ENCODE data around the gene BRINP2.

Gene BRINP2

GRCh38 chr1:177170756-177171535 lies at the start of gene BRINP2:
TSS of gene BRINP2 (plus strand) at chr1:177170958. CDS start at chr1:177229877, 58,919 bp downstream.
- DNase-seq, result peak in 54 of 56 donors; percentile 32 to 93 (median 82)

- no peak for DNase-seq
Measured at GRCh38 chr1:177122461-177123251, 48.1 kb upstream of the BRINP2 start.

GRCh38 chr1:177124577-177125278 lies 46.0 kb upstream of the BRINP2 start:
- DNase-seq, result no peak

GRCh38 chr1:177126267-177126666 lies 44.5 kb upstream of the BRINP2 start:
- no peak for DNase-seq

GRCh38 chr1:177128665-177129281 lies 42.0 kb upstream of the BRINP2 start:
- DNase-seq, result no peak

- DNase-seq, result no peak
Measured at GRCh38 chr1:177130451-177130945, 40.3 kb upstream of the BRINP2 start.

- no peak for DNase-seq
Measured at GRCh38 chr1:177131723-177132122, 39.0 kb upstream of the BRINP2 start.

- no peak for DNase-seq
Measured at GRCh38 chr1:177132141-177132540, 38.6 kb upstream of the BRINP2 start.

GRCh38 chr1:177133977-177134538 lies 36.7 kb upstream of the BRINP2 start:
- no peak for DNase-seq

GRCh38 chr1:177135250-177135649 lies 35.5 kb upstream of the BRINP2 start:
- DNase-seq, result no peak

GRCh38 chr1:177137814-177138213 lies 32.9 kb upstream of the BRINP2 start:
- no peak for DNase-seq

- DNase-seq, result no peak
Measured at GRCh38 chr1:177138347-177138746, 32.4 kb upstream of the BRINP2 start.

GRCh38 chr1:177142010-177142409 lies 28.7 kb upstream of the BRINP2 start:
- no peak for DNase-seq

- no peak for DNase-seq
Measured at GRCh38 chr1:177142791-177143271, 27.9 kb upstream of the BRINP2 start.

- DNase-seq, result no peak
Measured at GRCh38 chr1:177145106-177146070, 25.4 kb upstream of the BRINP2 start.

- DNase-seq, result no peak
Measured at GRCh38 chr1:177146499-177146898, 24.3 kb upstream of the BRINP2 start.

- no peak for DNase-seq
Measured at GRCh38 chr1:177162243-177162642, 8.5 kb upstream of the BRINP2 start.

GRCh38 chr1:177163844-177164379 lies 6.8 kb upstream of the BRINP2 start:
- peak in 15 of 56 donors; percentile 17 to 68 (median 43) for DNase-seq

Measured in amygdala (tissue), 56 donors.